COLO668 (cell line): Measurements from ENCODE around the gene CHRNA5.

Experiments
- DNase-seq: peaks from one replicate; lab custom pipeline; 2025; ENCODE audit not compliant: unreplicated experiment; lab: John Stamatoyannopoulos, UW

Gene CHRNA5

DNA sequence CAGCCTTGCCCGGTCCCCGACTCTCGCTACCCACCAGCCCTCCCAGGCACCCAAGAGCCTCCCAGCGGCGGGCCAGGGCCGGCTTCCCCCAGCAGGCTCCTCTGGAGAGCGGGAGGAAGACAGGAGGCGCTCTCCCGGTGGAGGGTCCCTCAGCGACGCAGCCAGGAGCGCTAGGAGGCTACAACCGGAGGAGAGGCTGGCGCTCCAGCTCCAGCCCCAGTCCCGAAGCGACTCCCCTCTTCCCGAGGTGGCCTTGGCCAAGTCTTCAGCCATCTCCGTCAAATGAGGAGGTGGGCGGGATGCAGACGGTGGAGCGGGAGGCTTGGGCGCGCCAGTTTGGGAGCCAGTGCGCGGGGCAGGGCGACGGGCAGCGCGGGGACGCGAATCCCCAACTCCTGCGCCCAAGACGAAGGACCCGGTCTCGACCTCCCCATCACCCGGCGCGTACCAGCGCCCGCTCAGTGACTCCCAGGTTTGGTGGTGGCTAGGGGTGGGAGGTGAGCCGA, 54.8 kb downstream of the CHRNA5 start:
- no peak for DNase-seq

DNA sequence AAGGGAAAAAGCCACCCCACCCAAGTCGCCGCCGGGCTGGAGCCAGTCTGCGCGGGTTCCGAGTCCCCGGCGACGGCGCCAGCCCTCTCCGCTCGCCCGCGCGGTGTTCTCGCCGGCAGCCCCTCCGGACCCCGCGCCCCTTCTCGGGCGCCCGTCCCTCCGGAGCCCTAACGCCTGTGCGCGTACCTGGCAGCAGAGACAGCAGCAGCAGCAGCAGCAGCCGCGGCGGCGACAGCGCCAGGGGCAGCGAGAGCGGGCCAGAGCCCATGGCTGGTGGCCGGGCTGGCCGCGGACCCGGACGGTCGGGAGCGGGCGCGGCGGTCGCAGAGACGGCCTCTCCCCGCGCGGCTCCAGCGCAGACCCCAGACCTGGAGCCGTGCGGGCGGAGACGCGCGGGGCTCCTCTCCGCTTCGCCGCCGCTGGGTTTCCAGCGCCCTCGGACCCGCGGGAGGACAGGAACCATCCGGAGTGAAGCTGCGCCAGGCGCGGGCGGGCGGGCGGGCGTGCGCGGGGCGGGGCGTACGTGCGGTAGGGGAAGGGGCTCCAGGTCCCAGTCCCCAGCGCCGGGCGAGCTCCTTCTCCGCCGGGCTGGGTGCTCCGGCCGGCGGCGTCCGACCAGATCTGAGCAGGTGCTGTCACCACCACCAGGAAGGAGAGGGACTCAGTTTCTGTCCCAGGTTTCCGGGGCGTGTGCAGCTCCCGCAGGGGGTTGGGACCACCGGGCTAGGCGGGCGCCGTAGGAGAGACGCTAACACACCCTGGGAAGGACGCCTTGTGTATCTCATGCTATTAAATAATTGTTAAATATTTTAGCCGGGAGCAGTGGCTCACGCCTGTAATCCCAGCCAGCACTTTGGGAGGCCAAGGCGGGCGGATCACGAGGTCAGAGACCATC, 55.5 kb downstream of the CHRNA5 start, which contains the start of gene CHRNA3:
Gene CHRNA3, minus strand, starts transcription at position 470 of the 895 bp plus-strand sequence. Its CDS starts 202 bp downstream, at position 268.
- no peak for DNase-seq

DNA sequence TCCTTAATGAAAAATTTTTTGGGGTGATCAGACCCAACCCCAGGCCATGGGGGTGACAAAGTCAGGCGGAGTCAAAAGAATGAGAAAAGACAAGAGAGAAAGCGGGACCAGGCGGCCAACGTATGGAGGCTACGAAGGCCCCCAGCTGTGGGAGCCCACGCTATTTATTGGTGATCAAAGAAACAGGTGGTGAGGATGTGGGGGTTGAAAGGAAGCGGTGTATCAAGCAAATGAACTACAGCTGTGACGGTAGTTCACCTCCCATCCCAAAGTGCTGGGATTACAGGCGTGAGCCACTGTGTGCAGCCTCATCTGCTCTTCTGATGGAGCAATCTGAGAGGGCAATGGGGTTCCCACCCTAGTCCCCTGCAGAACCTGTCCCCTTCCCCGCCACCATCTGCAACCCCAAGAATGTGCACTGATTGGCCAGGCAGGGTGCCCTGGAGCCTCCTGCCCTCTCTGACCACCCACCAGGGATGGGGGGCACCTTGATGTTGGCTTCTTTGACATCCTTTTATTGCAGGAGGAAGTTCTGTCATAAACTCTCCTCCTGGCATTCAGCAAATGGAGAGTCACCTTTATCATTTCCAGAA, 56.6 kb downstream of the CHRNA5 start:
- no peak for DNase-seq

DNA sequence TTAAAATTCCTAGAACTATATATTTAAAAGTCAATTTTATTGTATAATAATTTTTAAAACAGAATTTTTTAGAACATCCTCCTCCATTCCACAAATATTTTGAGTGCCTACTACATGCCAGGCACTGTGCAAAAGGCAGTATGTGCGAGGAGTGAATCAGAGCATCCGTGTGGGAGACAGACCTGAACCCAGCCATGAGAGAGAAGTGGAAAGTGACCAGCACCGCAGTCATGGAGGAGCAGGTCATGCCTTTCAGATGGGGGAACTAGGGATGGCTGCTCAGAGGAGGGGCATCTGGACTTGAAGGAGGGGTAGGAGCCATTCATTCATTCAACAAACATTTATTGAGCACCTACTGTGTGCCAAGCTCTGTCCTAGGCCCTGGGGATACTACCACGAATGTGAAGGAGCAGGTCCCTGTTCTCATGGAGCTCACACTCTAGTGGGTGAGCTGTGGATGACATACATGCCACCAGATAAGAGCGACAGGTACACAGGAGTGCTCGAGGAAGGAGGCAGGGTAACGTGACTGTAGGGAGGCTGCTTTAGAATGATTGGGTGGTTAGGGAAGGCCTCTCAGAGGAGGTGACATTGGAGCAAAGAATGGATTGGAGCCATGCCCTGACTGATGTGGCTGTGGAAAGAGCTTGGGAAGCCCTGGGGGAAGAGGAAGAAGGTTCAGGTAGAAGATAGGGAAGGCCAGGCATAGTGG, 58.6 kb downstream of the CHRNA5 start:
- no peak for DNase-seq

DNA sequence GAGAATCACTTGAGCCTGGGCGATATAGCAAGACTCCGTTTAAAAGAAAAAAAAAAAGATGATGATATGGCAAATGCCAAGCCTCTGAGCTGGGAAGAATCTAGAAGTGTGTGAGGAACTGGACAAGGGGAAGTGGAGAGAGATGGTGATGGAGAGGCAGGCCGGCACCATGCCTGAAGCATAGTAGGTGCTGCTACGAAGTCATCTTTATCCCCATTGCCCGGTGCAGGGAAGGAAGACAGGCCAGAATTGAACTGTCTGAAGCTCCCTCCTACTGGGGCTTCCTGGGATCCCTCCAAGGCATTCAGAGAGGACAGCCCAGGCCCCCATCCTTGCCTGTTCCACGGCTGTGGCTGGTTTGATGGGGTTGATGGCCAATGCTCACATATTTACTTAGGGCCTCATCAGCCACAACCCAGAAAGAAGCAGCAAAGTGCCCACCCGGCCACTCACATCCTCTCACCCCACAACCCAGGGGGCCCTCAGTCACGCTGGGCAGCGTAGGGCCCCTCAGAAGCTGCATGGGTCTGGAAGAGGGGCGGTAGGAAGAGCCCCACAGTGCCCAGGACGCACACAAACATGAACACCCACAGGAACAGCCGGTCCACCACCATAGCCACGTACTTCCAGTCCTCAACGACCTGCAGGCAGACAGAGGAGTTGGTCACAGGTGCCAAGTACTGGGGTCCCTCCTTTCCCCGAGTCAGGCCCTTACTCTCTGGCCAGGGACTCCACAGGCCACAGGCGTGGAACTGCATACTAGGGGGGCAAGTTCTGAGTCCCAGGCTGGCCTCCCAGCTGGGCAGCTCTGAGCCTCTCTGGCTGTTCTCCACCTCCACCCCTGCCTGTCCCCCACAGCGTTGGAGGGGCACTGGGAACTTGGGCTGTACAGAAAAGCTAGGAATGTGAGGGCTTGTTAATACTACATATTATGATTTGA, 59.6 kb downstream of the CHRNA5 start:
- DNase-seq = no peak

- DNase-seq = no peak
Measured at GRCh38 chr15:78625606-78626280, 60.4 kb downstream of the CHRNA5 start.

DNA sequence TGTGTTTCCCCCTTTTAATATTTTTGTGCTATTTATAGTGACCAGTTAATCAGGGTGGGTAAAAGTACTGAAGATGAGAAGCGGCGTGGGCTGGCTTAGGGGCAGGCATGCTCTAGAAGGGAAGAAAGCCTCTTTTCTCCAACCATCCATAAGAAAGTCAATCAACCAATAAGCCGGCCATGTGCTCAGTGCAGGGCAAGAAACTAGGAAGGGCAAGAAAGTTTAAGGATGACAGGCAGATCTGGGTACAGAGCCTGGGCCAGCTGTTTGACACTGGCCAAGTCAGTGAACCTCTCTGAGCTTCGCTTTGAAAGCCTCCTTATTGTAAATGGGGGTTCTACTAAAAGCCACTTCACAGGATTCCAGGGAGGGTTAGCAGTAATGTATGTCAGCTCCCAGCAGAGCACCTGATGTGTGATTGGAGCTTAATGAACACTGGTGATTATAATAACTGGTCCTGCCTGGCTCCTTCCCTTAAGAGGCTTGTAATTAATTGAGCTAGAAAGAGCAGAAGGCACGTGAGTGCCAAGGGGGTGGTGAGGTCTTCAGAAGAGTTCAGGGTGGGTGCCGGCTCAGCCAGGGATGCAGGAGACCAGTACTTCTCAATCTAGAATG, 61.2 kb downstream of the CHRNA5 start:
- no peak for DNase-seq

- DNase-seq = no peak
Measured at GRCh38 chr15:78627348-78627747, 62.0 kb downstream of the CHRNA5 start.

GRCh38 chr15:78628227-78628626, 62.9 kb downstream of the CHRNA5 start:
- no peak for DNase-seq

GRCh38 chr15:78629031-78629715, 63.9 kb downstream of the CHRNA5 start:
- no peak for DNase-seq

GRCh38 chr15:78629716-78630065, 64.4 kb downstream of the CHRNA5 start:
- DNase-seq = no peak

- DNase-seq = no peak
Measured at GRCh38 chr15:78630886-78631633, 65.7 kb downstream of the CHRNA5 start.

GRCh38 chr15:78633348-78633747, 68.0 kb downstream of the CHRNA5 start:
- no peak for DNase-seq

DNA sequence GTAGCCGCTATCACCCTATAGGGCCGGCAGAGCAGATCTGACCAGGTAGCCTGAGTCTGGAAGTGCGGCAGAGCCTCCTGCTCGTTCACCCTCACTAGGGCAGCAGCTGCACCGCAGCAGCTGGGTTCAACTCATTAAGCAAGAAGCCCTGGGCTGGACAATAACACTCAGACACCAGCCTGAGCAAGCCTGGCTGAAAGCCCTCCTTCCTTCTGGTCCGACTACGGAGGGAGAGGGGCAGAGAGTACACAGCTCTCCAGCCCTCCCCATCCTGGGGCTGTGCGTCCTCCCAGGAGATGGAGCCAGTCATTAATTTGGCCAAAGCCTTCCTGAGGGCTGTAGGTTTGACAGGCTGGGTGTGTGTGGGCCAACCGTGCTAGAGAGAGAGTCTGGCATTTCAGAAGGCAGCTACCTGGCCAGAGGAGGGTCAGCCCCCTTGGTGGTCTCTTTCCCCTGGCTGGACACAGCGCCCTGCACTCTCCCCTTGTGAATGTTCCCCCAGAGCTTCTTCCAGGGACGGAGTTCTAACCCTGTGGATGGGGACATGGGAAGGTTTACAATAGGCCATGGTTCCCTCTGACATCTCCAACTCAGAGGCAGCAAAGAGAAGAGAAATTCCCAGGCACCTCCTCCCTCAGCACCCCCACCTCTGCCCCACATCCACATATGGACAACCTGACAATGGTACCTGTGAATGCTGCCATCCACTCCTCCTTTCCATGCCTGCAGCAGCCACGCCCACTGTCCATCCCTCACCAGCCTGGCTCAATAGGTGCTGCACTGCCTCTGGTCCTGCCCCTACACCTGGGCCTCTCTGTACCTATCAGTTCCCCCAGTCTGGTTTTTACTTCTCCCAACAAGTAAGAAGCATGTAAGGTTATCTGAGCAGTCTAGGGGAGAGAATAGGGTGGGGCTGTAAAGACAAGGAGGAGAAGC, 69.2 kb downstream of the CHRNA5 start:
- no peak for DNase-seq

- DNase-seq = no peak
Measured at GRCh38 chr15:78635346-78635745, 70.0 kb downstream of the CHRNA5 start.

GRCh38 chr15:78636378-78636859, 71.1 kb downstream of the CHRNA5 start:
- no peak for DNase-seq
